Mucosa of rectum (tissue), 2 donors: ENCODE data around the gene ACKR4.
"Not testable (repeated sequence)": the region's sequence is repeated elsewhere in the genome, so short reads cannot be mapped to it uniquely, and the experiment has no call there.

Experiments used
- H3K27ac ChIP-seq, 2 donors: one replicate each; pipeline ENCODE4 v1.7.0; 2013; ENCODE audit warnings: inconsistent platforms in 2 of 2, low read depth in 2 of 2, low read length in 2 of 2
- H3K27me3 ChIP-seq, 2 donors: one replicate each; pipeline ENCODE4 v1.7.0; 2013; ENCODE audit warnings: low read length in 2 of 2; ENCODE audit not compliant: control insufficient read depth in 2 of 2, insufficient read depth in 2 of 2
- H3K36me3 ChIP-seq, 2 donors: one replicate each; pipeline ENCODE4 v1.7.0; 2013; ENCODE audit warnings: low read length in 2 of 2; ENCODE audit not compliant: control insufficient read depth in 2 of 2, insufficient read depth in 2 of 2
- H3K4me1 ChIP-seq, 2 donors: one replicate each; pipeline ENCODE4 v1.7.0; 2013; ENCODE audit warnings: low read length in 2 of 2, mild to moderate bottlenecking in 1 of 2; ENCODE audit not compliant: control insufficient read depth in 2 of 2, insufficient read depth in 2 of 2
- H3K4me3 ChIP-seq, 2 donors: one replicate each; pipeline ENCODE4 v1.7.0; 2013; ENCODE audit warnings: low read length in 2 of 2
- H3K9ac ChIP-seq, 2 donors: one replicate each; pipeline ENCODE4 v1.7.0; 2013; ENCODE audit warnings: low read length in 2 of 2, low read depth in 1 of 2, mild to moderate bottlenecking in 1 of 2
- H3K9me3 ChIP-seq, 2 donors: one replicate each; pipeline ENCODE4 v1.7.0; 2013; ENCODE audit warnings: low read length in 2 of 2; ENCODE audit not compliant: control insufficient read depth in 2 of 2
- donor health status: healthy.
- donor health status: Normal muscosa, but diverticular disease.

Gene ACKR4

GRCh38 chr3:132593241-132593946 lies 3.7 kb upstream of the ACKR4 start:
- Histone ChIP-seq H3K36me3 (peaks cover 0 to 1% of the 10 kb centered on the region in 2 donors), H3K9ac (no peak overlapping the region), H3K27me3 (no peaks in the 10 kb centered on the region), H3K27ac (no peak overlapping the region), H3K4me1 (no peaks in the 10 kb centered on the region), H3K4me3 (no peak overlapping the region), H3K9me3 (no peaks in the 10 kb centered on the region)

GRCh38 chr3:132593947-132594323 lies 3.1 kb upstream of the ACKR4 start:
- Histone ChIP-seq H3K36me3 (peaks cover 0 to 7% of the 10 kb centered on the region in 2 donors), H3K9ac (no peak overlapping the region), H3K4me3 (no peak overlapping the region), H3K27ac (no peak overlapping the region), H3K27me3 (no peaks in the 10 kb centered on the region), H3K4me1 (no peaks in the 10 kb centered on the region), H3K9me3 (no peaks in the 10 kb centered on the region)

- Histone ChIP-seq H3K4me3 (no peak overlapping the region), H3K36me3 (peaks cover 0 to 8% of the 10 kb centered on the region in 2 donors), H3K4me1 (no peaks in the 10 kb centered on the region), H3K9me3 (no peaks in the 10 kb centered on the region), H3K9ac (no peak overlapping the region), H3K27ac (no peak overlapping the region), H3K27me3 (no peaks in the 10 kb centered on the region)
Measured at GRCh38 chr3:132594498-132594897, 2.6 kb upstream of the ACKR4 start.

- Histone ChIP-seq H3K9me3 (no peaks in the 10 kb centered on the region), H3K9ac (no peak overlapping the region), H3K4me3 (no peak overlapping the region), H3K4me1 (no peaks in the 10 kb centered on the region), H3K27ac (no peak overlapping the region), H3K27me3 (no peaks in the 10 kb centered on the region), H3K36me3 (peaks cover 0 to 8% of the 10 kb centered on the region in 2 donors)
Measured at GRCh38 chr3:132595014-132595413, 2.1 kb upstream of the ACKR4 start.

GRCh38 chr3:132596326-132596725 lies 744 bp upstream of the ACKR4 start:
- peaks cover 0 to 8% of the 10 kb centered on the region in 2 donors for H3K36me3 ChIP-seq
- H3K4me3 ChIP-seq, result no peak overlapping the region
- no peak overlapping the region for H3K27ac ChIP-seq
- no peak overlapping the region for H3K9ac ChIP-seq
- H3K4me1 ChIP-seq, result no peaks in the 10 kb centered on the region
- no peaks in the 10 kb centered on the region for H3K9me3 ChIP-seq
- H3K27me3 ChIP-seq, result no peaks in the 10 kb centered on the region

- no peak overlapping the region for H3K9ac ChIP-seq
Measured at GRCh38 chr3:132597660-132598059, 590 bp downstream of the ACKR4 start.

GRCh38 chr3:132598181-132598580 lies 1.1 kb downstream of the ACKR4 start:
- Histone ChIP-seq H3K36me3 (peaks cover 2 to 8% of the 10 kb centered on the region in 2 donors), H3K4me3 (no peak overlapping the region), H3K9me3 (no peaks in the 10 kb centered on the region), H3K9ac (no peak overlapping the region), H3K27me3 (no peaks in the 10 kb centered on the region), H3K4me1 (no peaks in the 10 kb centered on the region), H3K27ac (no peak overlapping the region)

More at GRCh38 chr3:132597660-132598059, 590 bp downstream of the ACKR4 start:
- H3K27me3 ChIP-seq, result no peaks in the 10 kb centered on the region
- H3K27ac ChIP-seq, result no peak overlapping the region
- H3K9me3 ChIP-seq, result no peaks in the 10 kb centered on the region
- H3K4me1 ChIP-seq, result no peaks in the 10 kb centered on the region
- H3K36me3 ChIP-seq, result peaks cover 0 to 8% of the 10 kb centered on the region in 2 donors
- peak overlapping the region in 1 of 2 donors; percentile 31 for H3K4me3 ChIP-seq

- H3K4me1 ChIP-seq, H3K9ac ChIP-seq, H3K27me3 ChIP-seq, H3K36me3 ChIP-seq, H3K9me3 ChIP-seq, H3K4me3 ChIP-seq, H3K27ac ChIP-seq: not testable (repeated sequence)
Measured at GRCh38 chr3:132600614-132601013, 3.5 kb downstream of the ACKR4 start.

GRCh38 chr3:132605374-132605792 lies 8.3 kb downstream of the ACKR4 start:
- Histone ChIP-seq H3K27me3 (no peaks in the 10 kb centered on the region), H3K9me3 (no peaks in the 10 kb centered on the region), H3K9ac (no peak overlapping the region), H3K36me3 (peaks cover 0 to 2% of the 10 kb centered on the region in 2 donors), H3K4me3 (no peak overlapping the region), H3K4me1 (no peaks in the 10 kb centered on the region), H3K27ac (no peak overlapping the region)

GRCh38 chr3:132606085-132606484 lies 9.0 kb downstream of the ACKR4 start:
- Histone ChIP-seq H3K9ac (no peak overlapping the region), H3K27me3 (no peaks in the 10 kb centered on the region), H3K36me3 (peaks cover 0 to 2% of the 10 kb centered on the region in 2 donors), H3K27ac (no peak overlapping the region), H3K9me3 (no peaks in the 10 kb centered on the region), H3K4me3 (no peak overlapping the region), H3K4me1 (no peaks in the 10 kb centered on the region)
